ENCODE results near the gene SCNN1A.
A peak's percentile ranks its signal among the peaks of the same experiment; 100 is the strongest.

SCNN1A gene

DNA sequence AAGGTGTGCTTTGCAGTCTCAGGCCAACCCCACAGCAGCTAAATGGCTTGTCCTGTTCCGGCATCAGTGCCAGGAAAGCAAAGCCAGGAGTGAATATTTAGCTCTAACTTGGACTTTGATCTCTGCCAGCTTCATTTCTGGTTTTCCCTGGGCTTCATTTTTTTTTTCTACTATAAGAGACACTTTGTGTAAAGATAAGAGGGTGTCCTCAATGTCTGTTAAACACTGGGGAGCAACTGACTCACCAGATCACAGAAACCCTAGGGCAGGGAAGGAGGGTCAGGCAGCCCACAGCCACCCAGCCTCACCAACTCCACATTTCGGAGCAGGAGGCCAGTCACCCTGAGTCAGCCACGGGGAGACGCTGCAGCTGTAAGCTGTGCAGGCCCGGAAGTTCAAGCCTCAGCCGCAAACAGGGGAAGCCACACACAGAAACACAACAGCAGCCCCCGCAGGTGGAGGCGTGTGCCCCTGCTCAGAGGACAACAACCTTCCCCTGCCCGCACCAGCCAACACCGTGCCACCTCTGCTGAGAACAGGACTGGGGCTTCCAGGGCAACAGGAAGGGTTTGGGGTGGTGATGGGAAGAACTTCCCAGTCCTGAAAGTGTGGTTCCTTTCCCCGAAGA, 39.8 kb downstream of the SCNN1A start:
- DNase-seq (ENCODE audit: low read depth in 4 of 4, low spot score in 1 of 4), result peak; percentile 61 to 85 (median 72)

- DNase-seq (ENCODE audit: low read depth in 4 of 4, low spot score in 1 of 4), result no peak
These were observed 40.4 kb downstream of the SCNN1A start for GRCh38 chr12:6334940-6335450.

- no peak for DNase-seq (ENCODE audit: low read depth in 4 of 4, low spot score in 1 of 4)
These were observed 41.0 kb downstream of the SCNN1A start for GRCh38 chr12:6334359-6334758.

DNA sequence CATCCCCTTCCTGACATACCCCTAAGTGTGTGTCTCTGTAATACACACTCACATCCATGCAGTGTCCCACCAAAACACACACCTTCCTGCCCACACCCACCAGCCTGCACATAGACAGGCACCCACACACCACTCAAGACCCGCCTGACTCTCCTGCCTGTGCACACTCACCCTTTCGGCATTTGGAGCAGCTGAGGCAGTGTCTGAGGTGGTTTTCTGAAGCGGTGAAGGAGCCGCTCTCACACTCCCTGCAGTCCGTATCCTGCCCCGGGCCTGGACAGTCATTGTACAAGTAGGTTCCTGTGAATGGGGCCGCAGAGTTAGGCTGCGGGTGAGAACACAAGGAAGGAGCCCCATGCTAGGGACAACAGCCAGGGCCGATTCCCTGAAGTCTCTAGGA, 41.8 kb downstream of the SCNN1A start:
- no peak for DNase-seq (ENCODE audit: low read depth in 4 of 4, low spot score in 1 of 4)

- DNase-seq (ENCODE audit: low read depth in 4 of 4, low spot score in 1 of 4), result no peak
These were observed 42.3 kb downstream of the SCNN1A start for GRCh38 chr12:6333029-6333428.

- DNase-seq (ENCODE audit: low read depth in 4 of 4, low spot score in 1 of 4), result no peak
These were observed 42.9 kb downstream of the SCNN1A start for GRCh38 chr12:6332459-6332858.

DNA sequence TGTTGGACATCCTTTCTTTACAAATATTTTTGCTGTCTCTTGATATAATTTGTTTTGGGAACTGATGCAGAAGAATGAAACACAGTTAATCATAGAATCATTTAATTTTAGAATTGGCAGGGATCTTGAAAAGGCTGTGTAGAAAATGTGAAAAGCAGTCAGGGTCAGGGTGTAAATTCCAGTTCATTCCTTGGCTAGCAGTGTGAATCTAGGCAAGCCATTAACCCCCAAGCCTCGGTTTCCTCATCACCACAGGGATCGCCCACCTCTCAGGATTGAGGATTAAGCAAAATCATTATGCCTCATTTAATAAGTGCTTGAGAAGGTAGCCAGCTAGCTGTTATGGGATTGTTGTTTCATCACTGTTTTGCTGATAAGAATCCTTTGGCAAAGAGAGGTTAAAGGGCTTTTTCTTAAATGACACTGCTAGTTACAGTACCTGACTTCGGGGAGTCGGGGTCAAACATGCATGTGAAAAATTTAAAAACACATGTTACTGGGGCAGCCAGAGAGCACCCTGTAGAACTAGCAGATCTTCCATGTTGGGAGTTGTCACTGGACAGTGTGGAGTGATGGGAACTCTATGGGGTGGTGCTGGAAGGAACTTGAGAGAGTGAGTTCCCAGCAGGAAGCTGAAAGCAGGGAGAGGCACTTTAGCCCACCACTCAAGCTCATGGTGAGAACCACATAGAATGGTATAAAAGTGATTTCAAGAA, 44.2 kb downstream of the SCNN1A start:
- DNase-seq (ENCODE audit: low read depth in 4 of 4, low spot score in 1 of 4), result no peak

GRCh38 chr12:6330192-6330591, 45.2 kb downstream of the SCNN1A start:
- no peak for DNase-seq (ENCODE audit: low read depth in 4 of 4, low spot score in 1 of 4)

GRCh38 chr12:6329703-6330064, 45.7 kb downstream of the SCNN1A start:
- no peak for DNase-seq (ENCODE audit: low read depth in 4 of 4, low spot score in 1 of 4)

DNA sequence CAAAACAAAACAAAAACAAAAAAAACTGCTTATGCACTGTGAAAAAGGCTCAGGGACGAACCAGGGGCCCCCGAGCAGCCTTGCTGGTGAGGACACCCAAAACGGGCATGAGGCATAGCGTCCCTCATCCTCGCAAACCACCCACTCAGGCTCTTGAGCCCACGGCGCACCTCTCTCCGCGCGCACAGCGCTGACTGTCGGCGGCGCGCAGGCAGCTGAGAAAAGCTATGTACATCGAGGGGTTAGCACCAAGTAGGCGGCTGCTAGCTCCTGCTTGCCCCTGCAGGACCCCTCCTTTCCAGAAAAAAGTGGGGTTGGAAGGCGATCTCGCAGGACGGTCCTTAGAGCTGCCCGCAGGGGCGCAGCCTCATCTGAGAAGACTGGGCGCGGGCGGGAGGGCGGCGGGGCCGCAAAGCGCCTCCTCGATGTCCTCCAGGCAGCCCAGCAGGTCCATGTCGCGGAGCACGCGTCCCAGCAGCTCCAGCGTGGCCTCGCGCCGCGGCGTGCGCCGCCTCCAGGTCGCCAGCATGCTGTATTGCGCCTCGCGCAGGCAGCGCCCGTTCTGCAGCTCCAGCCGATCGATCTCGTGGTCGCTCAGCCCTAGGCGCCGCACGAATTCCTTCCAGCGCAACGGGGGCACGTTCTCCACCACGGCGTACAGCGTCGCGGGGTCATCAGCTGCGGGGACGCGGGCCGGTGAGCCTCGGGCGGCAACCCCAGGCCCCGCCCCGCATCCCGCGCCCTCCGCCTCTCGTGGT, 46.2 kb downstream of the SCNN1A start:
- DNase-seq (ENCODE audit: low read depth in 4 of 4, low spot score in 1 of 4), result no peak

- DNase-seq (ENCODE audit: low read depth in 4 of 4, low spot score in 1 of 4), result no peak
These were observed 47.2 kb downstream of the SCNN1A start for GRCh38 chr12:6328045-6328779.

- no peak for DNase-seq (ENCODE audit: low read depth in 4 of 4, low spot score in 1 of 4)
These were observed 47.9 kb downstream of the SCNN1A start for GRCh38 chr12:6327229-6328041.

- DNase-seq (ENCODE audit: low read depth in 4 of 4, low spot score in 1 of 4), result no peak
These were observed 48.8 kb downstream of the SCNN1A start for GRCh38 chr12:6326316-6327228.

DNA sequence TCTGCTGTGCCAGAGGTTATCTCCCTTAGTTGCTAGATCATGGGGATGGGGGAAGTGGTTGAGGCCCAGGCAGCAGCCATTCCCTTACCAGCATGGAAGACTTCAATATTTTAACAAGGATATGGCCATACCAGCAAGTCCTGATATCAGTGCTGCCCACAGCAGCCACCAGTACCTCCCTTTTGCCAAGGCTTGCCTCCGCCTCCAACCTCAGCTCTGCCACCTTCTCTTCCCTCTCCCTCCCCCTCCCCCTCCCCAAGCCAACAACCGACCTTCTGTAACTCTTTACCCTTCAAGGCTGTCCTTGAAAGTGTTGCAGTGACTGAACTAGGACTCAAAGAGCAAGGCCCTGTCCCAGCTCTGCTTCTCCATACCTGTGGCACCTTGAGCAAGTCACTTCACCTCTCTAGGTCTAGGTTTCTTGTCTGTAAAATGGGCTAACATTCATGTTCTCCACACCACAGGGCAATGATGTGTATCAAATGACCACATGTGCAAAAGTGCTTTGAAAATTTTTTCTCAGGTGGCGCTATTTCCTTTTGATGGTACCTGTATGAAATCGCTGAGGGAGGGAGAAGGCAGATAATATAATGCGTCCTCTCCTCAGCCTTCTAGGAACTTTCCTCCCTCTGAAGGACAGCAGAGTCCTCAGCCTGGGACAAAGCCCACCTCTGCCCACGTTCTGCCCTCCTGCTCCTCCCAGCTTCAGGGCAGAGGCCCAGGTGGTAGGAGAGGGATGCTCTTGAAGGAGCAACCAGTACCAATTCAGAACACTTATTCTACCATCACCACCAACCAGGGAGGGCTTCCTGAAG, 50.2 kb downstream of the SCNN1A start:
- no peak for DNase-seq (ENCODE audit: low read depth in 4 of 4, low spot score in 1 of 4)

GRCh38 chr12:6323995-6324711, 51.2 kb downstream of the SCNN1A start:
- no peak for DNase-seq (ENCODE audit: low read depth in 4 of 4, low spot score in 1 of 4)

DNA sequence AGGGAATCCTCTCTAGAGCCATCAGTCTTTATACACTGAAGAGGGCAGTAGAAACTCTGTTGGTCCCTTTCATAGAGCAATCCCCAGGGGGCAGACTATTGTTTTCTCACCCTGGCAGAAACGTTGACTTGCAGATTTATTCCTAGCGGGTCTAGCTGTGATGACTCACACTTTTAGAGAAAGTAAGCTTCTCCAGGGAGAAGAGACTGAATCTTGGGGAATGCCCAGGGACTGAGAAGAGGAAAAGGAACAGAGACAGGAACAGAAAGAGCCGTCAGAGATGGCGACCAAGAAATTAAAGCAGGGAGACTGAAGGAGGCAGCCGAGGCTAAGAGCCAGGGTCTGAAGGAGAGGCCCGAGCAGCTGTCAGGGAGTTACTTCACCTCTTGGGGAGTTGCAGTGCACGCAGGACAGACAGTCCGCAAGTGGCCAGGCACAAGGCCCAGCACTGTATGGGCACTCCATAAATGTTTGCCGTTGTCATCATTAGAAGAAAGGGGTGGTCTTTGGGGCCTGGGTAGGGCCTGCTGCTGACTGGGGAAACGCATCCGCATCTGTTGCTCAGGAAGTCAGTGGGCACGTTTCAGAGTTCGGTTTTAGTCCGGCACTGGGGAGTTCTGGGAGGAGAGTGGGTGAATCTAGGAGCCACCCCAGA, 51.9 kb downstream of the SCNN1A start:
- no peak for DNase-seq (ENCODE audit: low read depth in 4 of 4, low spot score in 1 of 4)

GRCh38 chr12:6322969-6323339, 52.4 kb downstream of the SCNN1A start:
- no peak for DNase-seq (ENCODE audit: low read depth in 4 of 4, low spot score in 1 of 4)

GRCh38 chr12:6322352-6322751, 53.0 kb downstream of the SCNN1A start:
- DNase-seq (ENCODE audit: low read depth in 4 of 4, low spot score in 1 of 4), result no peak

Data from stimulated activated CD4-positive, alpha-beta T cell treated with anti-CD3 and anti-CD28 coated beads, Interleukin-1b, Interleukin-23, amount 100 ng/mL, for 24 hours (primary cell).